Measurements from ENCODE around the gene TOMM20.

- TF ChIP-seq POLR2A (IDR thresholded peaks at IDR 0.05; ENCODE audit: low read depth, low read length) = no peak
- TF ChIP-seq POLR2AphosphoS5 (IDR thresholded peaks at IDR 0.05; ENCODE audit: low read depth, low read length) = peak; percentile 50; the same call in 1 of the 2 replicates
- TF ChIP-seq TAF1 (IDR thresholded peaks at IDR 0.05; ENCODE audit: low read depth, low read length) = no peak
- TF ChIP-seq PAX5 (IDR thresholded peaks at IDR 0.05; ENCODE audit: insufficient read depth, low read length, severe bottlenecking) = no peak
Measured at GRCh38 chr1:235129774-235130570, 1.3 kb upstream of the TOMM20 start.
